Left ventricle myocardium superior (tissue), 1 donor: Measurements from ENCODE around the gene PLEKHA6. TPM values are rescaled to one million over a fixed set of nuclear protein-coding genes. Genes with fewer than 3 reads are reported as not detected.

Experiments used
- ATAC-seq: fragments of 200-7000 bp; cut with Tn5 transposase; one replicate; pipeline ENCODE4 v1.9.1; 2020; ENCODE audit warnings: mild to moderate bottlenecking, moderate library complexity
- DNase-seq: peaks from one replicate; pipeline ENCODE4 v3.0.0-alpha.2; 2020
- intact Hi-C: fragments of 100-400 bp; cut with micrococcal nuclease; formaldehyde crosslinking; loops from one replicate; pipeline ENCODE4 v1.11.0; 2022
- long read RNA-seq: library from polyadenylated mRNA; unstranded; transcript quantifications from one replicate; pipeline ENCODE4 v2.0.0, GENCODE V29; 2021
- total RNA-seq: library from RNA; stranded (reverse); fragmentation: NEBNext Ultra II Directional; extraction: Animal tissue kit (Norgen Biotek cat#: 25700); gene quantifications from one replicate; pipeline ENCODE4 v1.2.1, GENCODE V29; 2021
- donor health status: DM: no; HTN: yes; CAD: no; lungs with severe emphysema.

Gene PLEKHA6
- 21.6 TPM for total RNA-seq
- long read RNA-seq, partial matches to known transcripts, result 10 of 25 reads
- long read RNA-seq, other reads (novel, unspliced or antisense), result 15 of 25 reads

DNA sequence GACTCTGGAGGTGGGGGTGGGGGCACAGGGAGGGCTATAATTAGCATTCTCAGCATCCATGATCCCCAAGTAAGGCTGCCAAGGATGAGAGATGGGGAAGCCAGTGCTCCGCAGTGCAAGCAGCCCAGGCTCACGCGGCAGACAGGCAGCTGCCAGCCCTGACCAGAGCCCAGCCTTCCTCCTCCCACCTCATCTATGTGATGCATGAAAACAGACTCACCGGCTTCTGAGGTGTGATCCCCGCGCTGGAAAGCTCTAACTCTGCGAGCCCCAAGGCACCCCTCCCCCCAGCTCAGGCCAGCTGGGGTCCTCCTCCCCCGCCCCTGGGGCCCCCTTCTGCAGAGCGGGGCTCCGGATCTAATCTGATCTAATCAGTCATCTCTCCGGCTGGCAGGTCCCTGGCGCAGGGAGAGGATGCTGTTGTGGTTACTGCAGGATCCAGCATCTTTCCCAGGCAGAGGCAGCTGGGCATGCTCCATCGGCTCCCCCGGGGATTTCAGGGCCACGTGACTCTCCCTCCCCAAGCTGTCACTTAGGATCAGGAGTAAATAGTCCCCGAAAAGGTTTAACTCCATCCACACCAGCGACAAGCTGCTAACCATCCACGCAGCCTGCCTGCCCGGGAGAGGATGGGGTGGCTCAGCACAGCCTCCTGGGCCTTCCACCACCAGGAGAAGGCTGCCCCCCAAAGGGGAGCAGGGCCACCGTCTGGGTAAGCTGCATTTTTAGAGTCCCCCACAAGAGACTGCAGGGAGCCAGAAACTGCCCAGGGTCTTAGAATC, at the start of gene PLEKHA6:
Gene PLEKHA6 (minus strand): TSS at position 456 of the 782 bp plus-strand sequence. CDS start 86,202 bp downstream, outside the sequence.
- peak; percentile 31 for ATAC-seq
- peak; percentile 76 for DNase-seq

DNA sequence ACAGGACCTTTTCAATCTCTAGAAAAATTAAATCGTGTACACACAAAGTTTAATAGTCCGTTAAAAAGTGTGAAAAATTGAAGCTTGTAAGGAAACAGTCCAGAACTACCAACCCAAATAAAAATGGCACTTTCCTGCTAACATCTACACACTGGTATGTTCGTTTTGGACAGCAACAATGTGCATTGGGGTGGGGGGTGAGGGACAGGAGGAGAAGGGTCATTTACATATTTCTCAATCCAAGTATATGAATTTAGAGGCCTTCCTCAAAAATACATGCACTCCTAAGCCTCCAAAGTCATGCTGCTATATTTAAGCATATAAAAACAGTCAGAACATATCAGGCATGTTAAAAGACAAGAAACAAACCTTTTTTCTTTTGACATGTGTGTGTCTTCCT, 49.4 kb upstream of the PLEKHA6 start:
- no peak for ATAC-seq
- DNase-seq, result no peak

More for the DNA sequence above, at the start of gene PLEKHA6:
- intact Hi-C loops, result loop anchor here (5.0 kb wide), 1 partner anchor 147 kb away; the partner anchor contains the start of gene GOLT1A

DNA sequence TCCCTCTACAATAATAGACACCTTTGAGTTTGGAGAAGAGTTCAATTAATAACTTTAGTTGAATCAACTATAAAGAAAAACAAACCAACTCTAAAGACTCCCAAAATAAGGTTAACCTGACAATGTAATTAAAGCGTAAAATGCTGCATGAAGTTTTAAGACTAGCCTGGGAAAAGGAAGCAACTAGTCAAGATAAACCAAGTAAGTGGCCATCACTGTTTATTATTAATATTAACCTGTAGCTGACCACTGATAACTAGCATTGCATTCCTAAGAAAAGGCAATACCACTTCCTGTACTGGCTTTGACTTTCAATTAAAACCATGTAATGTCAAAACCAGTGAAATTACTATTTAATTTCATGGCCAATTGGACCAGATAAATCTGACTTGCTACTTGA, 48.9 kb upstream of the PLEKHA6 start:
- ATAC-seq, result no peak

More for the DNA sequence above, 49.4 kb upstream of the PLEKHA6 start:
- intact Hi-C loops, result no loop called here

DNA sequence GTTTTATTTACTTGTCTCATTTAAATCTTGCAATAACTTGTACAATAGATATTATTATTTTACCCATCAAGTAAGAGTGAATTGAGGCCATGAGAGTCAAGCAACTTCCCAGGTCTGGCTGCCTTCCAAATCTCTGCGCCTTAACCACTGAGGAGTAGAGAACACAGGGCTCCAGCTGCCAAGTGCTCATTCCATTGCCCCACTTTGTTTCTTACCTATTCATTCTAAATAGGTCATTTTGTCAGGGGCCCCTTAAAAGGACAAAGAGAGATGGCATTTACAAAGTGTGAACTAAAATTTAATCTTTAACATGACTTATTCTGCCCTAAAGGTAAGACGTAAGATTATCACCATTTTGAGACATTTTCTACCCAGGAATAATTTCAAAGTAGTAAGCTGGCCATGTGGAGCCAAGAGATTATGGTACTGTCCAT, 48.4 kb upstream of the PLEKHA6 start:
- intact Hi-C loops, result no loop called here
- peak; percentile 79 for DNase-seq
- peak; percentile 25 for ATAC-seq

More for the DNA sequence above, 48.9 kb upstream of the PLEKHA6 start:
- DNase-seq, result no peak
- intact Hi-C loops, result no loop called here

GRCh38 chr1:204407295-204407971, 47.7 kb upstream of the PLEKHA6 start:
- intact Hi-C loops, result no loop called here
- DNase-seq (no peak), ATAC-seq (no peak)

- no peak for ATAC-seq
- intact Hi-C loops, result no loop called here
Measured at GRCh38 chr1:204406621-204407020, 46.9 kb upstream of the PLEKHA6 start.

DNA sequence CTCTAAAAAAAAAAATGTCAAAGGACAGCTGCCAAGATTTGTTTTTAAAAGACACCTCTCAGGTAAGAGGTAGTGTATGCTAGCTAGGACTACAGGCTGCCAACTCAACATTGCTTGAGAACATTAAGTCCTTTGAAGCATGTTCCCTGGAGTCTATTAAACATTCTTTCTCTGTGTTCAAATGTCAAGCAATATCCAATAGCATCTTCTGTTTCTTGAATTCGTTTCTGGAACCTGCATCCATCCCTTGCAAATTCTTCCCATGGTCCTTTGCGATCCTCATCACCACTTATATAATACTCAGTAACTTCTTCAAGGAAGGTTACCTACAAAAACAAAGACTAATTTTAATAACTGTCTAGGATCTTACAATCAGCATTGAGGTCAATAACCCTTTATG, 46.3 kb upstream of the PLEKHA6 start:
- DNase-seq (no peak), ATAC-seq (no peak)
- intact Hi-C loops, result no loop called here

More at GRCh38 chr1:204406621-204407020, 46.9 kb upstream of the PLEKHA6 start:
- DNase-seq, result no peak

DNA sequence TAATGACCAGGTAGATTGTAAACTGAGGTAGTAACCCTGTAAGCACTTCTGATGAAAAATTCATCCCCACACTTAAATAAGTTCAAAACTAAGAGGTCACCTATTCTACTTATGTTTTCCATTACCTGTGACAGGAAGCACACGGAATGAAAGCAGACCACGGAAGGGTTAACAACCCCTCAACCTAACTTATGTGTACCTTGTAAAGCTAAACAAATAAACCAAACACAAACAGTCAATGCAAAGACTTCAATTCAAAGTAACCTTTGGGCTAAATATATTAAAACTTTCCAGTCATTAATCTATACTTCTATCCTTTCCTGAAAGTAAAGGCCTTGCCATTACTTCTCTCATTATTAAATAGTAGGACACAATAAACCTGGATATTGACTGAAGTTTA, 44.9 kb upstream of the PLEKHA6 start:
- no peak for ATAC-seq
- no peak for DNase-seq
- intact Hi-C loops, result no loop called here

DNA sequence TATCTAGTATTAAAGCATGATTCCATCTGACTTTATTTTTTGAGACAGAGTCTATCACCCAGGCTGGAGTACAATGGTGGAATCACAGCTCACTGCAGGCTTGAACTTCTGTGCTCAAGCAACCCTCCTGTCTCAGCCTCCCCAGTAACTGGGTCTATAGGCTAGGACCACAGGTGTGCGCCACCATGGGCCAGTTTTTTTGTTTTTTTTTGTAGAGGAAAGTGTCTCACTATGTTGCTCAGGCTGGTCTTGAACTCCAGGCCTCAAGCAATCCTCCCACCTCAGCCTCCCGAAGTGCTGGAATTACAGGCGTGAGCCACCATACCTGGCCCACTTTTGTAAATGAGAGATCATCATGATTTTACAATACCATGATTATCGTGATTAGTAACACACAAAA, 42.7 kb upstream of the PLEKHA6 start:
- intact Hi-C loops, result no loop called here
- ATAC-seq, result no peak
- no peak for DNase-seq

DNA sequence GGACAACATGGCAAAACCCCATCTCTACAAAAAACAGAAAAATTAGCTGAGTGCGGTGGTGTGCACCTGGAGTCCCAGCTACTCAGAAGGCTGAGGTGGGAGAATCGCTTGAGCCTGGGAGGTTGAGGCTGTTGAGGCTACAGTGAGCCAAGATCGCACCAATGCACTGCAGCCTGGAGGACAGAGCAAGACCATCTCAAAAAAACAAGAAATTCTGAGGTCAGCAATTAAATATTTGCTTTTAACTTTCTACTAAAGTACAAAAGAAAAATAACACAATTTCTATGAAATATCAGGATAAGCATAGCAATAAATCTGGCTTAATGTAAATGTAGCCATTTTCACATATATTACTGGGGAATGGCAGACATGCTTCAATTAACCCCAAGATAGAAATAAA, 42.0 kb upstream of the PLEKHA6 start:
- ATAC-seq (no peak), DNase-seq (no peak)
- intact Hi-C loops, result no loop called here

- ATAC-seq (no peak), DNase-seq (no peak)
- intact Hi-C loops, result no loop called here
Measured at GRCh38 chr1:204400882-204401510, 41.3 kb upstream of the PLEKHA6 start.

DNA sequence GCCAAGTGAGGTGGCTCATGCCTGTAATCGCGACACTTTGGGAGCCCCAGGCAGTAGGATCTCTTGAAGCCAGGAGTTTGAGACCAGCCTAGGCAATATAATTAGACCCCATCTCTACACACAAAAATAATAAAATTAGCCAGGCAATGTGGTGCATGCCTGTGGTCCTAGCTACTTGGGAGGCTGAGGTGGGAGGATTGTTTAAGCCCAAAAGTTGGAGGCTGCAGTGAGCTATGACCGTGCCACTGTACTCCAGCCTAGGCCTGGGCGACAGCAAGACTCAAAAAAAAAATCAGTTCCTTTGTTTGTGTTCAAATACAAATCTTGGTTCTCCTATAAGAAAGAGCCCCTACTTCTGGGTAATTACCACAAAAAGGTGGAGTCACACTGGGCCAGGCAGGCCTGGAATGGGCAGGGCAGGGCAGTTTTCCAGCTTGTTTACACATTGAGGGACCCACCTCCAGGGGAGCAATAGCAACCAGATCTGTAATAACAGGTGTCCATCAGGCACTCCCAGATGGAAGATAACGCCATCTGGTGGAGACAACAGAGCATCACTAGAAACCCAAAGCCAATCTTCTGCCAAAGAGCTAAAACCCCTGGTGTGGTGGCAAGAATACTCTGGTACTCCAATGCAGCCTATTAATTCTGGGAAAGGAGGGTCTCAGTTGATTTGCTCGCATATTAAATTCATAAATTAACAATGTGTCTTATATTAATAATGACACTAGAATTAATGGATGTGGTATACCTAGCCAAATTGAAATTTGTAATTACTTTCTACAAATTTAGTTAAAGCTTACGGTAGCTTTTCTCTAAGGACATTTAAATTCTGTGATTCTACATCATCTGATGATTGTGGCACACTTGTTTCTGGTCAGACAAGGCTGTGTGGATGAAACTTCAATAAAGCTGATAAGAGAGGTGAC, 38.7 kb upstream of the PLEKHA6 start:
- DNase-seq, result peak; percentile 34
- intact Hi-C loops, result no loop called here
- peak; percentile 78 for ATAC-seq

DNA sequence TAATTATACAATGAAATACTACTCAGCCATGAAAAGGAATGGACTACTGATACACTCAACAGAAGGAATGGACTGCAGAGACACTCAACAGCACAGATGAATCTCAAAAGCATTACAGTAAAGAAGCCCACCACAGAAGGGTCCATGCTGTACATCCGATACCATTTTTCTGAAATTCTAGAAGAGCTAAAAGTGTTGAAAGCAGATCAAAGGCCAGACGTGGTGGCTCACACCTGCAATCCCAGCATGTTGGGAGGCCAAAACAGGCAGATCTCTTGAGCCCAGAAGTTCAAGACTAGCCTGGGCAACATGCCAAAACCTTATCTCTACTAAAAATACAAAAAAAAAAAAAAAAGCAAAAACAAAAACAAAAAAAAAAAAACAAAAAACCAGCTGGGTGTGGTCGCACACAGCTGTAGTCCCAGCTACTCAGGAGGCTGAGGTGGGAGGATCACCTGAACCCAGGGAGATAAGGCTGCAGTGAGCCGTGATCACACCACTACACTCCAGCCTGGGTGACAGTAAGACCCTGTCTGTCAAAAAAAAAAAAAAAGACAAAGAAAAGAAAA, 36.4 kb upstream of the PLEKHA6 start:
- ATAC-seq (no peak), DNase-seq (no peak)
- intact Hi-C loops, result no loop called here

DNA sequence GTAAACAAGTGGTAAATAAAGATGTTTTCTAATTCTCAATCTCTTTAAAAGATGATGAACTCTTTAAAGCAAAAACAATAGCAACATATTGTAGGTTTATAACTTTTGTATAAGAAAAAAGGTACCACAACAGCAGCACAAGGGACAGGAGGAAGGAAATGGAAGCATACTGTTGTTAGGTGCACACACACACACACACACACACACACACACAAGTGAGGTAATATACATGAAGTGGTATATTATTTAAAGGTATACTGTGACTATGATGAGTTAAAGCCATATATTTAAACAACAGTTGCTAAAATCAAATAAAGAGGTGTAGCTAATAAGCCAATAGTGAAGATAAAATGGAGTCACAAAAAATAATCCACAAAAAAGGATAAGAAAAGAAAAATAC, 31.9 kb upstream of the PLEKHA6 start:
- ATAC-seq (no peak), DNase-seq (no peak)
- intact Hi-C loops, result no loop called here

GRCh38 chr1:204390751-204391466, 31.2 kb upstream of the PLEKHA6 start:
- DNase-seq (no peak), ATAC-seq (no peak)
- intact Hi-C loops, result no loop called here

DNA sequence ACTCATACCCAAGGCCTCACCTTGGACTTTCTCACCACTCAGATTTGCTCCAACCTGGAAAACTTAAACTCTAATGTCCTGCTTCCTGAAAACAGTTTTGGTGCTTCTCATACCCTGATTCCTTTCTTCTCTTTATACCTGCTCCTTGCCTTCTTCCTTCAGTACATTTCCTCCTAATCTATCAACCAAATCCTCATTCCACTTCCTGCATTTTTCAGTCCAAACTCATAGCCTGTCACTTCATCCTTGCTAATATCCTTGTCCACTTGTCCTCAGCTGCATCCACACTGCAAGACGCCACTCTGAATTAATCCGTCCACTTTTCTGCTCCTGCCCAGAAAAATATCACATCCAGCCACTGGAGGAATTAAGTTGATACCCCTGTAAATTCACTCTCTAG, 26.0 kb upstream of the PLEKHA6 start:
- no peak for DNase-seq
- intact Hi-C loops, result no loop called here
- ATAC-seq, result no peak

DNA sequence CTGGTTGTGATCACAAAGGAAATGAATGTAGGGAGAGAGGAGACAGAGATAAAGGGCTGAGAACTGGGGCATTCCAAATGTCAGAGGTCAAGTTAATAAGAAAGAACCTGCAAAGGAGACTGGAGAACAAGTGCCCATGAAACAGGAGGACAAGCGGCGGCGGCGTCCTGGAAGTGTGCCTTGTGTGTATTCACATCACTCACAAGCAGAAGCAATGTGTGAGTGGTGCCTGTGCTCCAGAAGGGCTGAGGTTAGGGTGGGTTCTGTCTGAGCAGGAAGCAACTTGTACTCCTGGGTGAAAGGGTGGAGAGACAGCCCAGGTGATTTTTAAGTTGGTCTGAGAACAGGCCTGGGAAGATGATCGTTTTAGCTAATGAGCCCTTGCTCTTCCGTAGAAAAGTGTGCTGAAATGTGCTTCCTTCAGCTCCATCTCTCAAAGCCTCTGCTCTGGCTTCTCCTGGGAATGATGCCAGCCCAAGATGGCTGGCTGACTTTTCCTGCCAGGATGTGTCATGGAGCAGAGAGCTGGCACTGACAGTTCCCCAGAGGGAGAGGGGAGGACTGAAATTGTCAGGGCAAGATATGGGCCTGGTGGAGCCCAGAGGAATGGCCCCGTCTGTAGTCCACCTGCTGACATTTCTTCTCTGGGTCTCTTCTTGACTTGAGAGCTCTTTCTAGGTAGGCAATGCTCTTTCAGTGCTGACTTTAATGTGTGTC, 25.1 kb upstream of the PLEKHA6 start:
- intact Hi-C loops, result no loop called here
- peak; percentile 83 for ATAC-seq
- DNase-seq, result peak; percentile 48
